Measurements from ENCODE around the gene NUTM2G. TPM values are rescaled to one million over a fixed set of nuclear protein-coding genes. Genes with fewer than 3 reads are reported as not detected.
"Not testable (repeated sequence)": the region's sequence is repeated elsewhere in the genome, so short reads cannot be mapped to it uniquely, and the experiment has no call there.

Gene NUTM2G, protein sequence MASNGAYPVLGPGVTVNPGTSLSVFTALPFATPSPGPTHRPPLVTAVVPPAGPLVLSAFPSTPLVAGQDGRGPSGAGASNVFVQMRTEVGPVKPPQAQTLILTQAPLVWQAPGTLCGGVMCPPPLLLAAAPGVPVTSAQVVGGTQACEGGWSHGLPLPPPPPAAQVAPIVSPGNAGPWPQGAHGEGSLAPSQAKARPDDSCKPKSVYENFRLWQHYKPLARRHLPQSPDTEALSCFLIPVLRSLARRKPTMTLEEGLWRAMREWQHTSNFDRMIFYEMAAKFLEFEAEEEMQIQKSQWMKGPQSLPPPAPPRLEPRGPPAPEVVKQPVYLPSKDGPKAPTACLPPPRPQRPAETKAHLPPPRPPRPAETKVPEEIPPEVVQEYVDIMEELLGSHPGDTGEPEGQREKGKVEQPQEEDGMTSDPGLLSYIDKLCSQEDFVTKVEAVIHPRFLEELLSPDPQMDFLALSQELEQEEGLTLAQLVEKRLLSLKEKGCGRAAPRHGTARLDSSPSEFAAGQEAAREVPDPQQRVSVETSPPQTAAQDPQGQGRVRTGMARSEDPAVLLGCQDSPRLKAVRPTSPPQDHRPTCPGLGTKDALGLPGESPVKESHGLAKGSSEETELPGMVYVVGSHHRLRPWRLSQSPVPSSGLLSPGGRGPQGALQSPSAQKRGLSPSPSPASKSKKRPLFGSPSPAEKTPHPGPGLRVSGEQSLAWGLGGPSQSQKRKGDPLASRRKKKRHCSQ
- total RNA-seq: not detected
- long read RNA-seq: 0 reads

DNA sequence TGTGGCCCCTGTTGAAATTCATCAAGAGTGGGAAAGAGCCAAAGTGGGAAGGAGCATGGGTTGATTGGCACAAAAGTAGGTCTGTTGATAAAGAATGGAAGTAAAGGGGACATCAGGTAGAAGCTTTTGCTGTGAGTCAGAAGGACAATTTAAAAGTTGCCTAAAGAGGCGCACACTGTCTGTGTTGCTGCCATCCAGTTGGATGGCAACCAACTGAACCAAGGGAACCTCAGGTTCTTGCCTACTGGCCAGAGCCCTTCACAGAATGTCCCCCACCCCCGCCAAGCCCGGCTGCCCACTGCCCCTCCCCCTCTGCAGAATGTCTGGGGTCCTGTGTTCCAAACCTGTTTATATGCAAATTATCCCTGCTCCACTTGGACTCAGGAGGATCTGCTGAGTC, at the start of gene NUTM2G:
NUTM2G (plus strand) TSS at position 301 of the 400 bp plus-strand sequence. CDS start 182 bp downstream, outside the sequence.
- intact Hi-C loops (cut with DNase I); DNase-seq (ENCODE audit: missing footprints); ATAC-seq: not testable (repeated sequence)

DNA sequence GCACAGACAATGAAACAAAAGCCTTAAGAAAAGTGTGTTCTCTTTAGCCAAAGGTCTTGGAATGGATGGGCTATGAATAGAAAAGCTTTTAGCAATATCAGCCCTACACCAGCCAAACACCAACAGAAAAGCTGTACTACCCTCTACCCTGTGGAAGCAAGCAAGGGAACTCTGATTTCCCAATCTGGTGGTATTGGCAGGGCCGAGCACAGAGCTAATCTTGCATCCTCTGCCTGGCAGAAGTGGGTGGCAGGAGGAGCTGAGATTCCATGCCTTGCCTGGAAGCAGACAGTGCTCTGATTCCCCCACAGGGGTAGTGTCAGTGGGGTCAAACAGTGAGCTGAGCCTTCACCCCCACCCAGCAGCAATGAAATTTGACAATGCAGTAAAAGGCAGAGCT, 44.7 kb upstream of the NUTM2G start:
- DNase-seq (ENCODE audit: missing footprints) (no peak), ATAC-seq (peak; percentile 54)
- intact Hi-C loops (cut with DNase I): no loop called here

DNA sequence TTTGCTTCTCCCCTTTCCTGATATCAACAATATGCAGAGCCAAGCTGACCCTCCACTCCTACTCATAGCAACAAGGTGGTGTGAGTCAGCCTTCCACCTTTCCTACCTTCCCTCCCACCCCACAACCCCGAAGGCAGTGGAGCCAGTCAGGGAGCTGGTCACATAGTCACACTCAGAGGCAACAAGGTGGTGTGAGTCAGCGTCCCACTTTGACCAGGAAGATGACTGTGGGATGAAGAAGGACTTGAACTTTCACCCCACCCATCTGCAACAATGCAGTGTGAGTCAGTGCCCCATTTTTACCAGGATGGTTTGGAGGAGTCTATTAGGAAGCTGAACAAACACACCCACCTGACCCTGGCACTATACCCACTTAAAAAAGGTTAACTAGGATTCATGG, 44.2 kb upstream of the NUTM2G start:
- intact Hi-C loops (cut with DNase I): no loop called here
- ATAC-seq: no peak
- DNase-seq (ENCODE audit: missing footprints): no peak

DNA sequence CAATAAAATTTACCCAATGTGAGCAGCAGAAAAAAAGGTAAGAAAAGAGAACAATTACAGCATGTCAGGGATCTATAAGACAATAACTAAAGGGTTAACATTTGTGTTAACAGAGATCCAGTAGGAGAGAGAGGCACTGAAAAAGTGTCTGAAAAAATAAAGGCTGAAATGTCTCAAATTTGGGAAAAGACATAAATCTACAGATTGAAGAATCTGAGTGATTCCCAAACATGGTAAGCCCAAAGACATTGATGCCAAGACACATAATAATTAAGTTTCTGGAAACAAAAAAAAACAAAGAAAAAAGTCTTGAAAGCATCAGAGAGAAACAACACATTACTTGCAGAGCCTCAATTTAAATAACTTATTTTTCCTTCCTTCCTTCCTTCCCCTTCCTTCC, 43.2 kb upstream of the NUTM2G start:
- intact Hi-C loops (cut with DNase I): no loop called here
- DNase-seq (ENCODE audit: missing footprints) (no peak), ATAC-seq (no peak)

DNA sequence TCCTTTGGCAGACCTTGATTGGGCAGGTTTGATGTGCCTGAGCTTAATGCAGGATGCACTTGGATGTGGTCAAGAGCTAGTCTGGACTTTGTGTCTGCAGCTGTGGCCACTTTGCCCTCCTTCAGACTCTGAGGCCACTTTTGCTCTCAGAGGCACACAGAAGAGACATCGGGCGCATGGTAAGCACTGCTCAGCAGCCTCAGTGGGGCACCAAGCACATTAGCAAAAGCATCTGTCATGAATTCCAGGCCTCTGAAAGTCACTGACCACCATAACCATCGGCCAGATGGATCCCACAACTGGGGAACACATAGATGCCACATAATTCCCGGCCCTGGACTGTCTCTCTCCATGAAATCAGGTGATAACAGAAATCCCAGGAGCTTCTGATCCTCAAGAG, 40.1 kb upstream of the NUTM2G start:
- intact Hi-C loops (cut with DNase I): no loop called here
- ATAC-seq (no peak), DNase-seq (ENCODE audit: missing footprints) (no peak)

DNA sequence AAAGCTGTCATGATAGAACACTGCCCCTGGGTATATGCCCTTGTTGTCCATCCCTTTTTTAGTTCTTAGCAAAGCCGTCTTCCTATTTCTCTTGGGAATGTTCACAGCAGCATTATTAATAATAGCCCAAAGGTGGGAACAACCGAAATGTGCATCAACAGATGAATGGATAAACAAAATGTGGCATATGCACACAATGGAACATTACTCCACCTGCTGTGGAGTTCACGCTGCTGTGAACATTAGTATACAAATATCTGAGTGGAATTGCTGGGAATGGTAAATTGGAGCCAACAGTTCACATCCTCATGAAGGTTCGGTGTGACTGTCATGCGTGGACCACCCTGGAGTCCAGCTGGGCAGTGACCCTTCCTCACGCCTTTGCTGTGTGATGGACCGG, 36.5 kb upstream of the NUTM2G start:
- intact Hi-C loops (cut with DNase I): no loop called here
- ATAC-seq (no peak), DNase-seq (ENCODE audit: missing footprints) (no peak)

DNA sequence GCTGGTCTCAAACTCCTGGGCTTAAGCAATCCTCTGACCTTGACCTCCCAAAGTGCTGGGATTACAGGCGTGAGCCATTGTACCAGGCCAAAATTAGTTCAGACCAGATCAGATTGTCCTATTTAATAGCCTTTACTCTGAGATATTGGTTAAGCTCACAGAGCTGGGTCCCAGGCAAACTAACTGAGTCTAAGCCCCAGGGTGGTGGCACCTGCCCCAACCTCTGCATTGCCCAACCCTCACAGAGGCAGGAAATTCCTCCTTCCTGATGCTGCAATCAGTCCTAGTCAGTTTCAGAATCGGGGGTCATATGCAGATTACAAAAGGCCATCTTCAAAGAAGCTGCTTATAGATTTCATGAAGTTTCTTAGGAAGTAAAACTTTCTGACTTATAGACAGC, 28.6 kb upstream of the NUTM2G start:
- intact Hi-C loops (cut with DNase I); DNase-seq (ENCODE audit: missing footprints); ATAC-seq: not testable (repeated sequence)

DNA sequence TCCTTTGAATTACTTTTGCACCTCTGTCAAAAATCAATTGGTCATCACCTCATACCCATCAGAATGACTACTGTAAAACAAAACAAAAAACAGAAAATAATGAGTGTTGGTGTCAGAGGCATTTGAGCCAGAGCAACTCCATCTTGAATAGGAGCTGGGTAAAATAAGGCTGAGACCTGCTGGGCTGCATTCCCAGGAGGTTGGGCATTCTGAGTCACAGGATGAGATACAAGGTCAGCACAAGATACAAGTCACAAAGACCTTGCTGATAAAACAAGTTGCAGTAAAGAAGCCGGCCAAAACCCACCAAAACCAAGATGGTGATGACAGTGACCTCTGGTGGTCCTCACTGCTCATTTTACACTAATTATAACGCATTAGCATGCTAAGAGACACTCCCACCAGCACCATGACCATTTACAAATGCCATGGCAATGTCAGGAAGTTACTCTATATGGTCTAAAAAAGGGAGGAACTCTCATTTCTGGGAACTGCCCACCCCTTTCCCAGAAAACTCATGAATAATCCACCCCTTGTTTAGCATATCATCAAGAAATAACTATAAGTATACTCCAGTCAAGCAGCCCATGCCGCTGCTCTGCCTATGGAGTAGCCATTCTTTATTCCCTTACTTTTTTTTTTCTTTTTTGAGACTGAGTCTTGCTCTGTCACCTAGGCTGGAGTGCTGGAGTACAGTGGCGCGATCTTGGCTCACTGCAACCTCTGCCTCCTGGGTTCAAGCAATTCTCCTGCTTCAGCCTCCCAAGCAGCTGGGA, 23.5 kb upstream of the NUTM2G start:
- DNase-seq (ENCODE audit: missing footprints); intact Hi-C loops (cut with DNase I); ATAC-seq: not testable (repeated sequence)

DNA sequence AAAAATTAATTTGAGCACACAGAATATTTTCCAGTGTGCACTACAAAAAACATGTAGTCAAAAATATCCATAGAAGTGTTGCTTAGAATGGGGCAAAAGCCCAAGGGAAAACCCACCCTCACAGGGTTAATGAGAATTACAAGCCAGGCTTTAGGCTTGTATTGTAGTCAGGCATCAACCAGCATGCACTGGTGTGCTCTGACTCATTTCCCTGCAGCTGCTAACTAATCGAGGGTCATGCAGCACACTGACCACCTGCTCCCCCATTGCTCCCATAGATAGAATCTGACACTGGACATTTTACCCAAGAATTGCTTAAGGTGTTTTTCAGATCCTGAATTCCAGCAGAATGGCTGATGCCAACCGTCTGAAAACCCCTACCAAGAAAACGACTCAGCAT, 20.2 kb upstream of the NUTM2G start:
- ATAC-seq; DNase-seq (ENCODE audit: missing footprints); intact Hi-C loops (cut with DNase I): not testable (repeated sequence)

DNA sequence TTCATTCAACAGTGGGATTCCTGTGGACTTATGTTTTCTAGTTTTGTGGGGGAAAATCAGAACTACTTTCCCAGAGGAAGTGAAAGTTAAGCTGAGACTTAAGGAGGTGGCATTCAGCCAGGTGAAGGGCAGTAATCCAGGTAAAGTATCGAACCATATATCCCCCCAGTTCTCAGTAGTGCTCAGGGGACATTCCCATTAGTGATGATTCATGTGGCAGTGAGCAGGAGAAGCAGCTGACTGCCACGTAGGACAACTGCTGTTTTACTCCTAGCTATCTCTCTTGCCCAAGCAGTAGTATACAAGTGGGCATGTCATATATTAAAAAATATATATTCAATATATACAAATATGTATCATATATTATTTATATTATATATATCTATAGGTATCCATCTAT, 13.1 kb upstream of the NUTM2G start:
- DNase-seq (ENCODE audit: missing footprints); intact Hi-C loops (cut with DNase I); ATAC-seq: not testable (repeated sequence)

DNA sequence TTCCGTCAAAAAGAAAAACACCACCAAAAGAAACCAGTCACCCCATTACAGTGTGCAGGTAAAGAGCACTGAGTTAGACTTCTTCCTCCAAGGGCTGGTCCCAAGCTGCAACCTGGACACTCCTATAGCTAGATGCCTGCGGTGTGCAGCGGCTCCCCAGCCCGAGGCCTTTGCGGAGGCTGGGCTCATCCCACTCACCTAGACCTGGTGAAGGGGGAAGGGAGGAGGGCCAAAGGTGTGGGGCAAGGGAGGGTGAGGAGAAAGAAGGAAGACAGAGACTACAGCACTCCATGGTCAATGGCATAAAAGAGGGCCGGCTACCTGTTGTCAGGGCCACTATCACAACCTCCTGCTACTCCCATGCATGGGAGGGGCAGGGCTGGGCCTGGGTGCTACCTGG, 12.1 kb upstream of the NUTM2G start:
- intact Hi-C loops (cut with DNase I); DNase-seq (ENCODE audit: missing footprints); ATAC-seq: not testable (repeated sequence)

DNA sequence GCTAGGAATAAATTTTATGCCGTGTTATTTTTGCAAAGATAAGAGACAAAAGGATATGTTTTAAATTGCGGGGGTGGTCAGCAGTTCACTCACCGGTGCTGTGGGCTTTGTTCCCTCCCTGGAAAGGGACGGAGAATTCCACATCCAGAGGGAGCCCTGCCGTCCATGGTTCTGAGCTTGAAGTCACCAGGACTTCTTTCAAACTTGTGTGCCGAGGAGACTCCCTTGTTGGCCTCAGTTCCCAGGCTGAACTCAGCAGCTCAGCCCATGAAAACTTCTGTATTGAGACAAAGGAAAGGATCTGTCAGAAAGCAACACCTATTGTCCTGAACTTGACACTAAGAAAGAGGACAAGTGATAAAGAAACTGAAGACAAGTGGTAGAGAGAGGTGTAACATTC, 10.1 kb upstream of the NUTM2G start:
- ATAC-seq; DNase-seq (ENCODE audit: missing footprints); intact Hi-C loops (cut with DNase I): not testable (repeated sequence)

DNA sequence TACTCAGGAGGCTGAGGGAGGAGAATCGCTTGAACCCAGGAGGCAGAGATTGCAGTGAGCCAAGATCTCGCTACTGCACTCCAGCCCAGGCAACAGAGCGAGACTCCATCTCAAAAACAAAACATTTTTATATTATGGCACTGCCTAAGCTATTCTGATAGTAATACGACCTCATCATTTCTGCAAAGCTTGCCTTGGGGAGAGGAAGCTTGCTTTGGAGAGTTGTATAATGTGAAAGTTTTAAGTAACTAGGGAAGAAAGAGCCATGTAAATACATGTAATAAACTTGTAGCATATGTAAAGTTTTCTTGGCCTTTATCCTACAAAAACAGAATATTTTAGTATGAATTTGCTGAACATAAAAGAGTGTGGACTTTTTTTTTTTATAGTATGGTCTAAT, 7.8 kb upstream of the NUTM2G start:
- intact Hi-C loops (cut with DNase I); ATAC-seq; DNase-seq (ENCODE audit: missing footprints): not testable (repeated sequence)

DNA sequence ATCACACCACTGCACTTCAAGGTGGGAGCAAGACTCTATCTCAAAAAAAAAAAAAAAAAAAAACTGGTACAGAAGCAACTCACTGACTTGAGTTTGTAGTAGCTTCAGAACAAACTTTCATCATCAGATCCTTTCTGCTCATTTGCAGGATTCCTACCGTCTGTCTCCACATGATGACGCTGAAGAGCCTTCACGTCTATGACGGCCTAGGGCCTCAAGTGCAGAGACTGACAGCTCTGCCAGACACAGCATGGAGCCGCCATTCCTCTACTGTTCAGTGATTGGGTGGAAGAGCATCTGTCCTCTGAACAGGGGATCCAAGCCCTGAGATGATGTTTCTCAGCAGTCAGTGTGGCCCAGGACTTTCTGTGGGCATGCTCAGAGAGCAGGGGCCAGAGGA, 3.1 kb upstream of the NUTM2G start:
- DNase-seq (ENCODE audit: missing footprints); intact Hi-C loops (cut with DNase I); ATAC-seq: not testable (repeated sequence)

DNA sequence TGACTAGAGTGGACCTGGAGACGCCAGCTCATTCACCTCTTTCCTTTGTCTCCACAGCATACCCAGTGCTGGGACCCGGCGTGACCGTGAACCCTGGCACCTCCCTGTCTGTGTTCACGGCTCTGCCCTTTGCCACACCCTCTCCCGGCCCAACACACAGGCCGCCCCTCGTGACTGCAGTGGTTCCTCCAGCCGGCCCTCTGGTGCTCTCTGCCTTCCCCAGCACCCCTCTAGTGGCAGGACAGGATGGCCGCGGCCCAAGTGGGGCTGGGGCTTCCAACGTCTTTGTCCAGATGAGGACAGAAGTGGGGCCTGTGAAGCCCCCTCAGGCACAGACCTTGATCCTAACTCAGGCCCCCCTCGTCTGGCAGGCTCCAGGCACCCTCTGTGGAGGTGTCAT, 3.0 kb downstream of the NUTM2G start:
- DNase-seq (ENCODE audit: missing footprints); ATAC-seq; intact Hi-C loops (cut with DNase I): not testable (repeated sequence)

DNA sequence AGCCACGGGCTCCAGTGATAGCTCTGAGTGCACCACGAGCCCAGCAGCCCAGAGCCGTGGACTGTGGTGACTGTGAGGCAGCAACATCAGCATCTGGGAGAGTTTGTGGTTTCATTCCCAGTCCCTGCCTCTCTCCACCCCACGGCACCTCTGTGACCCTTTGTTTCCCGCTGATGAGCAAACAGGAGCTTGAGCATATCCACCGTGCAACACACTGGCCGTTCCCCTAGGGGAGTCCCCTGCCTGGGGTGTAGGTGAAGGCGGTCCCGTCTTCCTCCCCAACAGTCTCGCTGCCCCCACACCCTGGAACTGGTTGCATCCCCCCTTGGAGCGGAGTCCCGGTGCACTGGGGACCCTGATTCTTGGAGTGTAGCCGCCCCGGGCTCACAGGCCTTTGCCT, 5.5 kb downstream of the NUTM2G start:
- intact Hi-C loops (cut with DNase I); ATAC-seq; DNase-seq (ENCODE audit: missing footprints): not testable (repeated sequence)

DNA sequence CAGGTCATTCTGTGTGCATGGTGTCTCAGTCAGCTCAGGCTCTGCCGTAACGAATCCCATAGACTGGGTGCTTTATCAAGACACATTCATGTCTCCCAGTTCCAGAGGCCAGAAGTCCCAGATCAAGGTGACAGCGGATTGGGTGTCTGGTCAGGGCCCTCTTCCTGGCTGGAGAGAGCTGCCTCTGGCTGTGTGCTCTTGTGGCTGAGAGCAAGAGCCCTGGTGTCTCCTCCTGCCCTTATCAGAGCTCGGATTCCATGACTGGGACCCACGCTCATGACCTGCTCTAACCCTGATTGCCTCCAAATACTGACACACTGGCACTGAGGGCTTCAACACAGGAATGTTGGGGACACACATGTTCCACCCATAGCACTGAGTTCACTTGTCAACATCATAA, 6.1 kb downstream of the NUTM2G start:
- peak; percentile 54 for ATAC-seq
- DNase-seq (ENCODE audit: missing footprints); intact Hi-C loops (cut with DNase I): not testable (repeated sequence)

DNA sequence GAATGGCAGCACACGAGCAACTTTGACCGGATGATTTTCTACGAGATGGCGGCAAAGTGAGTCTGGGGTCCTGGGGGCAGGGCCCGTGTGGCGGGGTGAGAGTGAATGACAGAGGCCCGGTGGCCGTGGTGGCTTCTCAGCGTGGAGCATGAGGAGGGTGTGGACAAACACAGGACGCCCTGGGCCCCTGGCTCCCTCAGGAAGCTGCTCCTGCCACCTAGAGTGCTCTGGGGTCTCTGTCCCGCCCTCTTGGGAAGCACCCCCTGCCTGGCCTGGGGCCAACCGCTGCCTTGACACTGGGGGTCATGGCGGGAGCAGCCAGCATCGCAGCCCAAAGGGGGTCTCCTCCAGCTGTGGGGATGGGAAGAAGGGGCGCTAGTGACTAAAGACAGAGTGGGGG, 6.8 kb downstream of the NUTM2G start:
- DNase-seq (ENCODE audit: missing footprints); intact Hi-C loops (cut with DNase I); ATAC-seq: not testable (repeated sequence)

DNA sequence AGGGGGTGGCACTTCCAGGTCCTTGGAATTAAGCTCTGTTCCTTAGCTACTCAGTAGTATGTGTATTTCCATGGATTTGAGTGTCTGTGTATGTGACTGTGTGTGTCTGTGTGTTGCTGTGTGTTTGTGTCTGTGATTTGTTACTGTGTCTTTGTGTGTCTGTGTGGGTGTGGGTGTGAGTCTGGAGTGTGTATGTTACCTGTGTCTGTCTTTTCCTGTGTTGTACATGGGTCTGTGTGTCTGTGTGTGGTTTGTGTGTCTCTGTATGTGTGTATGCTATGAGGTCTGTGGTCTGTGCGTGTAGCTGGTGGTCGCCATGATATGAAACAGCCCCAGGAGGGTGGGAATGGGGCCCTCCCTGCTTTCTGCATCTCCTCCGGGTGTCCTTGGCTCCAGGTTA, 8.8 kb downstream of the NUTM2G start:
- intact Hi-C loops (cut with DNase I); DNase-seq (ENCODE audit: missing footprints); ATAC-seq: not testable (repeated sequence)
